ENCODE results near the gene POC1A.

GRCh38 chr3:52110502-52110901 is 43.7 kb downstream of the POC1A start:
- TF ChIP-seq EP300 (IDR thresholded peaks at IDR 0.05) = no peak
- TF ChIP-seq CTCF (IDR thresholded peaks at IDR 0.05) = no peak
- TF ChIP-seq POLR2A (IDR thresholded peaks at IDR 0.05) = no peak
- no peak for TF ChIP-seq POLR2AphosphoS5 (IDR thresholded peaks at IDR 0.05)

Measured in upper lobe of left lung (tissue), 4 donors.